WTC11 (cell line): ENCODE data around the gene SSR3. TPM values are rescaled to one million over a fixed set of nuclear protein-coding genes. Genes with fewer than 3 reads are reported as not detected.

ENCODE experiments used
- ATAC-seq: fragments of 200-7000 bp; cut with Tn5 transposase; 2 replicates; pipeline ENCODE4 v1.10.0; 2021; ENCODE audit warnings: mild to moderate bottlenecking, moderate library complexity
- CTCF ChIA-PET: fragments of 300-600 bp; sonication (Branson Sonifier 250); formaldehyde crosslinking; loops from one replicate; lab custom pipeline; 2021; ENCODE audit warnings: antibody characterized with exemption; lab: Charles Lee
- POLR2A ChIA-PET: fragments of 350-600 bp; sonication (Branson Sonifier 250); formaldehyde crosslinking; loops from one replicate; lab custom pipeline; 2021; ENCODE audit warnings: antibody characterized with exemption; lab: Charles Lee
- DNase-seq: peaks from one replicate; pipeline ENCODE4 v3.0.0; 2021; ENCODE audit warnings: low spot score
- H3K27ac Mint-ChIP-seq: 2 replicates; pipeline ENCODE4 v1.8.0; 2021; ENCODE audit warnings: mixed read lengths
- H3K27me3 Mint-ChIP-seq: 2 replicates; pipeline ENCODE4 v1.8.0; 2021; ENCODE audit warnings: low read depth, mild to moderate bottlenecking, moderate library complexity, mixed read lengths
- H3K36me3 Mint-ChIP-seq: 2 replicates; pipeline ENCODE4 v1.8.0; 2021; ENCODE audit warnings: mixed read lengths
- H3K4me1 Mint-ChIP-seq: 2 replicates; pipeline ENCODE4 v1.8.0; 2022; ENCODE audit warnings: mixed read lengths
- H3K4me3 Mint-ChIP-seq: 2 replicates; pipeline ENCODE4 v1.8.0; 2021; ENCODE audit warnings: mild to moderate bottlenecking, moderate library complexity, mixed read lengths
- H3K9me3 Mint-ChIP-seq: 2 replicates; pipeline ENCODE4 v1.8.0; 2021; ENCODE audit warnings: mixed read lengths
- ATF1 ChIP-seq: sonication (generic); formaldehyde crosslinking; IDR thresholded peaks from 2 replicates; pipeline ENCODE4 v1.8.1; 2023; ENCODE audit warnings: mild to moderate bottlenecking, moderate library complexity, missing genetic modification reagents
- CBFB ChIP-seq: sonication (generic); formaldehyde crosslinking; IDR thresholded peaks from 2 replicates; pipeline ENCODE4 v1.8.1; 2022; ENCODE audit warnings: mild to moderate bottlenecking, low read depth, missing genetic modification reagents
- ELF4 ChIP-seq: sonication (generic); formaldehyde crosslinking; IDR thresholded peaks from 2 replicates; pipeline ENCODE4 v1.8.1; 2022; ENCODE audit warnings: low read depth, mild to moderate bottlenecking, moderate library complexity, missing genetic modification reagents
- EMX1 ChIP-seq: fragments of 250-450 bp; sonication (Bioruptor Pico); IDR thresholded peaks from 2 replicates; pipeline ENCODE4 v1.8.0; 2021; ENCODE audit warnings: mild to moderate bottlenecking
- JAZF1 ChIP-seq: fragments of 250-450 bp; sonication (Bioruptor Pico); IDR thresholded peaks from 2 replicates; pipeline ENCODE4 v1.9.0; 2021; ENCODE audit warnings: moderate library complexity, mild to moderate bottlenecking, inconsistent platforms
- MYBL2 ChIP-seq: sonication (generic); formaldehyde crosslinking; IDR thresholded peaks from 2 replicates; pipeline ENCODE4 v1.8.1; 2023; ENCODE audit warnings: mild to moderate bottlenecking, moderate library complexity, missing genetic modification reagents
- NFE2L1 ChIP-seq: sonication (generic); formaldehyde crosslinking; IDR thresholded peaks from 2 replicates; pipeline ENCODE4 v1.8.1; 2023; ENCODE audit warnings: missing genetic modification reagents
- NFYB ChIP-seq: sonication (generic); formaldehyde crosslinking; conservative IDR thresholded peaks from 2 replicates; pipeline ENCODE4 v1.8.0; 2022; ENCODE audit warnings: low read depth, missing genetic modification reagents
- SMAD4 ChIP-seq: sonication (generic); formaldehyde crosslinking; IDR thresholded peaks from 2 replicates; pipeline ENCODE4 v1.8.0; 2022; ENCODE audit warnings: mild to moderate bottlenecking, missing genetic modification reagents
- SP1 ChIP-seq: sonication (generic); formaldehyde crosslinking; conservative IDR thresholded peaks from 2 replicates; pipeline ENCODE4 v1.8.1; 2022; ENCODE audit warnings: missing genetic modification reagents
- TCF7 ChIP-seq: sonication (generic); formaldehyde crosslinking; IDR thresholded peaks from 2 replicates; pipeline ENCODE4 v1.8.0; 2022; ENCODE audit warnings: mild to moderate bottlenecking, low read depth, missing genetic modification reagents, moderate library complexity
- TEAD4 ChIP-seq: sonication (generic); formaldehyde crosslinking; IDR thresholded peaks from 2 replicates; pipeline ENCODE4 v1.8.0; 2022; ENCODE audit warnings: mild to moderate bottlenecking, missing genetic modification reagents
- ZBTB21 ChIP-seq: sonication (generic); formaldehyde crosslinking; IDR thresholded peaks from 2 replicates; pipeline ENCODE4 v1.8.1; 2023; ENCODE audit warnings: mild to moderate bottlenecking, missing genetic modification reagents, borderline replicate concordance
- ZNF138 ChIP-seq: sonication (generic); formaldehyde crosslinking; conservative IDR thresholded peaks from 2 replicates; pipeline ENCODE4 v1.8.1; 2022; ENCODE audit warnings: mild to moderate bottlenecking, moderate library complexity, missing genetic modification reagents
- ZNF219 ChIP-seq: sonication (generic); formaldehyde crosslinking; IDR thresholded peaks from 2 replicates; pipeline ENCODE4 v1.8.0; 2023; ENCODE audit warnings: missing genetic modification reagents, mild to moderate bottlenecking, borderline replicate concordance
- ZNF317 ChIP-seq: sonication (generic); formaldehyde crosslinking; IDR thresholded peaks from 2 replicates; pipeline ENCODE4 v1.8.1; 2023; ENCODE audit warnings: low read depth, mild to moderate bottlenecking, moderate library complexity, missing genetic modification reagents, borderline replicate concordance
- ZNF396 ChIP-seq: fragments of 250-450 bp; sonication (Bioruptor Pico); IDR thresholded peaks from 2 replicates; pipeline ENCODE4 v1.8.0; 2021; ENCODE audit warnings: mild to moderate bottlenecking, moderate library complexity, borderline replicate concordance
- total RNA-seq: library from RNA; stranded (reverse); gene quantifications from 3 replicates; pipeline ENCODE4 v1.2.3, GENCODE V29; 2021
- TF ChIP-seq, protein P1 (sequence below): sonication (generic); formaldehyde crosslinking; IDR thresholded peaks from 2 replicates; pipeline ENCODE4 v1.8.0; 2022; ENCODE audit warnings: mild to moderate bottlenecking, missing genetic modification reagents
- TF ChIP-seq, protein P2 (sequence below): sonication (generic); formaldehyde crosslinking; IDR thresholded peaks from 2 replicates; pipeline ENCODE4 v1.8.0; 2022; ENCODE audit warnings: mild to moderate bottlenecking, missing genetic modification reagents
- TF ChIP-seq, protein P3 (sequence below): fragments of 250-450 bp; sonication (Bioruptor Pico); IDR thresholded peaks from 2 replicates; pipeline ENCODE4 v1.9.0; 2021; ENCODE audit warnings: moderate library complexity, mild to moderate bottlenecking, inconsistent platforms, borderline replicate concordance
- TF ChIP-seq, protein P4 (sequence below): sonication (generic); formaldehyde crosslinking; IDR thresholded peaks from 2 replicates; pipeline ENCODE4 v1.8.1; 2022; ENCODE audit warnings: low read depth, mild to moderate bottlenecking, moderate library complexity, missing genetic modification reagents, borderline replicate concordance
- TF ChIP-seq, protein P5 (sequence below): sonication (generic); formaldehyde crosslinking; IDR thresholded peaks from 2 replicates; pipeline ENCODE4 v1.8.0; 2022; ENCODE audit warnings: mild to moderate bottlenecking, missing genetic modification reagents
- TF ChIP-seq, protein P6 (sequence below): fragments of 250-450 bp; sonication (Bioruptor Pico); IDR thresholded peaks from 2 replicates; pipeline ENCODE4 v1.9.0; 2021; ENCODE audit warnings: mild to moderate bottlenecking
- TF ChIP-seq, protein P7 (sequence below): sonication (generic); formaldehyde crosslinking; IDR thresholded peaks from 2 replicates; pipeline ENCODE4 v1.8.1; 2023; ENCODE audit warnings: mild to moderate bottlenecking, missing genetic modification reagents
- TF ChIP-seq, protein P8 (sequence below): sonication (generic); formaldehyde crosslinking; IDR thresholded peaks from 2 replicates; pipeline ENCODE4 v1.8.1; 2022; ENCODE audit warnings: missing genetic modification reagents, borderline replicate concordance

Gene SSR3
- total RNA-seq, 1 experiment from 2014 or later = 162 TPM

DNA sequence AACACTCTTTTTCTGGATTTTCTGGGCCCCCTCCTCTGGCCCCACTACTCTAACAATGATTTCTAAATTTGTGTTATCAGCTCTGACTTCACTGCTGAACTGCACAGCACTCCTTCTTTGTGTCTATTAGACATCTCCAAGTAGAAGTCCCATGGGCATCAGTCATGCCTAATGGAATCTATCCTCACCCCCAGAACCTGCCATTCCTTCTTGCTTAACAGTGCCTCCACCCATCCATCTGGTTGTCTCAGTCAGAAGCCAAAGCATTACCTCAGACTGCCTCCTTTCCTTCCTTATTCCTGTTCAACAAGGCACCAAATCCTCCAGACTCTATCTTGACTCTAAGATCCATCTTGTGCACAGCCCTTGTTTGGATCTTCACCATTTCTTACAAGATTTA lies 36.2 kb downstream of the SSR3 start:
- no peak overlapping the region for H3K4me3 Mint-ChIP-seq
- CTCF ChIA-PET = interaction anchor here (1.2 to 1.5 kb wide), 2 partner anchors 9 to 12 kb away, joined by 3 to 4 read pairs (median 3); no protein-coding TSS in a partner anchor
- H3K27me3 Mint-ChIP-seq = no peaks in the 10 kb centered on the region
- H3K36me3 Mint-ChIP-seq = no peaks in the 10 kb centered on the region
- TF ChIP-seq ZNF317 (CRISPR knock-in tag) (no peak), ZNF396 (CRISPR knock-in tag) (no peak), JAZF1 (CRISPR knock-in tag) (no peak), TCF7 (no peak), MYBL2 (CRISPR knock-in tag) (no peak), ZBTB21 (no peak), ZNF138 (no peak), TEAD4 (no peak), SMAD4 (CRISPR knock-in tag) (no peak), ATF1 (CRISPR knock-in tag) (no peak), SP1 (no peak)
- TF ChIP-seq, protein P1, sequence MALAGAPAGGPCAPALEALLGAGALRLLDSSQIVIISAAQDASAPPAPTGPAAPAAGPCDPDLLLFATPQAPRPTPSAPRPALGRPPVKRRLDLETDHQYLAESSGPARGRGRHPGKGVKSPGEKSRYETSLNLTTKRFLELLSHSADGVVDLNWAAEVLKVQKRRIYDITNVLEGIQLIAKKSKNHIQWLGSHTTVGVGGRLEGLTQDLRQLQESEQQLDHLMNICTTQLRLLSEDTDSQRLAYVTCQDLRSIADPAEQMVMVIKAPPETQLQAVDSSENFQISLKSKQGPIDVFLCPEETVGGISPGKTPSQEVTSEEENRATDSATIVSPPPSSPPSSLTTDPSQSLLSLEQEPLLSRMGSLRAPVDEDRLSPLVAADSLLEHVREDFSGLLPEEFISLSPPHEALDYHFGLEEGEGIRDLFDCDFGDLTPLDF = no peak
- TF ChIP-seq, protein P2, sequence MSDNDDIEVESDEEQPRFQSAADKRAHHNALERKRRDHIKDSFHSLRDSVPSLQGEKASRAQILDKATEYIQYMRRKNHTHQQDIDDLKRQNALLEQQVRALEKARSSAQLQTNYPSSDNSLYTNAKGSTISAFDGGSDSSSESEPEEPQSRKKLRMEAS (CRISPR knock-in tag) = no peak
- TF ChIP-seq, protein P3, sequence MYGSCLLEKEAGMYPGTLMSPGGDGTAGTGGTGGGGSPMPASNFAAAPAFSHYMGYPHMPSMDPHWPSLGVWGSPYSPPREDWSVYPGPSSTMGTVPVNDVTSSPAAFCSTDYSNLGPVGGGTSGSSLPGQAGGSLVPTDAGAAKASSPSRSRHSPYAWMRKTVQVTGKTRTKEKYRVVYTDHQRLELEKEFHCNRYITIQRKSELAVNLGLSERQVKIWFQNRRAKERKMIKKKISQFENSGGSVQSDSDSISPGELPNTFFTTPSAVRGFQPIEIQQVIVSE = no peak
- TF ChIP-seq, protein P4, sequence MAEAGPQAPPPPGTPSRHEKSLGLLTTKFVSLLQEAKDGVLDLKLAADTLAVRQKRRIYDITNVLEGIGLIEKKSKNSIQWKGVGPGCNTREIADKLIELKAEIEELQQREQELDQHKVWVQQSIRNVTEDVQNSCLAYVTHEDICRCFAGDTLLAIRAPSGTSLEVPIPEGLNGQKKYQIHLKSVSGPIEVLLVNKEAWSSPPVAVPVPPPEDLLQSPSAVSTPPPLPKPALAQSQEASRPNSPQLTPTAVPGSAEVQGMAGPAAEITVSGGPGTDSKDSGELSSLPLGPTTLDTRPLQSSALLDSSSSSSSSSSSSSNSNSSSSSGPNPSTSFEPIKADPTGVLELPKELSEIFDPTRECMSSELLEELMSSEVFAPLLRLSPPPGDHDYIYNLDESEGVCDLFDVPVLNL (CRISPR knock-in tag) = no peak
- TF ChIP-seq, protein P5, sequence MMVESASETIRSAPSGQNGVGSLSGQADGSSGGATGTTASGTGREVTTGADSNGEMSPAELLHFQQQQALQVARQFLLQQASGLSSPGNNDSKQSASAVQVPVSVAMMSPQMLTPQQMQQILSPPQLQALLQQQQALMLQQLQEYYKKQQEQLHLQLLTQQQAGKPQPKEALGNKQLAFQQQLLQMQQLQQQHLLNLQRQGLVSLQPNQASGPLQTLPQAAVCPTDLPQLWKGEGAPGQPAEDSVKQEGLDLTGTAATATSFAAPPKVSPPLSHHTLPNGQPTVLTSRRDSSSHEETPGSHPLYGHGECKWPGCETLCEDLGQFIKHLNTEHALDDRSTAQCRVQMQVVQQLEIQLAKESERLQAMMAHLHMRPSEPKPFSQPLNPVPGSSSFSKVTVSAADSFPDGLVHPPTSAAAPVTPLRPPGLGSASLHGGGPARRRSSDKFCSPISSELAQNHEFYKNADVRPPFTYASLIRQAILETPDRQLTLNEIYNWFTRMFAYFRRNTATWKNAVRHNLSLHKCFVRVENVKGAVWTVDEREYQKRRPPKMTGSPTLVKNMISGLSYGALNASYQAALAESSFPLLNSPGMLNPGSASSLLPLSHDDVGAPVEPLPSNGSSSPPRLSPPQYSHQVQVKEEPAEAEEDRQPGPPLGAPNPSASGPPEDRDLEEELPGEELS (CRISPR knock-in tag) = no peak
- TF ChIP-seq, all 79 proteins: peak for 0
- Mint-ChIP-seq H3K27ac (no peak overlapping the region), H3K9me3 (no peaks in the 10 kb centered on the region), H3K4me1 (peaks cover 27% of the 10 kb centered on the region)
- POLR2A ChIA-PET = no interaction called here
- ATAC-seq (no peak), DNase-seq (no peak)

DNA sequence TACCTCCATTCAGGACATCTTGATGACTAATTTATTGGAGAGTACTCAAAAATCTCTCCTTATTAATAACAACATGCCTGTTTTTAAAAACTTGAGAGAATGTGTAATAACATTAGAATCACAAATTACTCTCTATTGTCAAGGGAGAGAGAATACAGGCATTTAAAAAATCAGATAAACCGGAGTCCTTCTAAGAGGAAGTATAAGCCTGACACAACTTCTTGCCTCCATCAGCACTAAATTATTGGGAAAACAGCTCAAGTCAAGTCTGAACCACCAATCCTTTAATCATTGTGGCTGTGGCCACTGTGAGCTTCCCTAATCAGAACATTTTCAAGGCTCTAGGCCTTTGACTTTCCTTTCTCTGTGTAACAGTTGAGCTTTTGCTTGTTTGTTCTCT lies 38.0 kb downstream of the SSR3 start:
- ChIA-PET POLR2A (no interaction called here), CTCF (interaction anchor here (0.7 to 1.4 kb wide), 5 partner anchors 14 to 507 kb away, joined by 3 to 6 read pairs (median 3); no protein-coding TSS in a partner anchor)

DNA sequence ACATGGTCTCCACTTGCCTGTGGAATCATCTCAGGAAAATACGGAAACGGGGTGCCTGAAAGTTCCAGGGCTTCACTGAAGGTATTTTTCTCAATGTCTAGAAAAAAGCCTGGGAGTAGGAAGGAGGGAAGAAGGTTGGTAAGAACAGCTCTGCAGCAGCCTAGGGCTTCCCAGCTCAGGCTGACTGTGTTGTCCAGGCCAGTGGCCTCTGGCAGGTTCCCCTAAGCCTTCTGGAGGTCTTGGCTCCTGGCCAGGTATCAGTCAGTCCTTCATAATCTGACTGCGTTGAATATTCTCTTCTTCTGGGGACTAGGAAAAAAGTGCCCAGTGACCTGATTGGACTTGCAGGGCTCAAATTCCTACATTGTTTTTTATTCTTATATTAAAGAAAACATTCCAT lies 38.6 kb downstream of the SSR3 start:
- Mint-ChIP-seq H3K4me3 (no peak overlapping the region), H3K36me3 (no peaks in the 10 kb centered on the region), H3K27me3 (no peaks in the 10 kb centered on the region), H3K9me3 (no peaks in the 10 kb centered on the region), H3K27ac (no peak overlapping the region), H3K4me1 (peaks cover 23% of the 10 kb centered on the region)
- ATAC-seq = no peak; the same call in 1 of the 2 replicates
- CTCF ChIA-PET = interaction anchor here (1.1 to 1.4 kb wide), 2 partner anchors 14 to 364 kb away, joined by 3 to 6 read pairs; no protein-coding TSS in a partner anchor
- POLR2A ChIA-PET = no interaction called here
- no peak for DNase-seq
- TF ChIP-seq ZNF219 (CRISPR knock-in tag) (no peak), ELF4 (CRISPR knock-in tag) (no peak), CBFB (CRISPR knock-in tag) (no peak), NFE2L1 (CRISPR knock-in tag) (no peak), NFYB (CRISPR knock-in tag) (no peak), TCF7 (no peak)
- TF ChIP-seq, protein P2 (CRISPR knock-in tag) = no peak
- TF ChIP-seq, protein P6, sequence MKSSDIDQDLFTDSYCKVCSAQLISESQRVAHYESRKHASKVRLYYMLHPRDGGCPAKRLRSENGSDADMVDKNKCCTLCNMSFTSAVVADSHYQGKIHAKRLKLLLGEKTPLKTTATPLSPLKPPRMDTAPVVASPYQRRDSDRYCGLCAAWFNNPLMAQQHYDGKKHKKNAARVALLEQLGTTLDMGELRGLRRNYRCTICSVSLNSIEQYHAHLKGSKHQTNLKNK (CRISPR knock-in tag) = no peak
- TF ChIP-seq, protein P7, sequence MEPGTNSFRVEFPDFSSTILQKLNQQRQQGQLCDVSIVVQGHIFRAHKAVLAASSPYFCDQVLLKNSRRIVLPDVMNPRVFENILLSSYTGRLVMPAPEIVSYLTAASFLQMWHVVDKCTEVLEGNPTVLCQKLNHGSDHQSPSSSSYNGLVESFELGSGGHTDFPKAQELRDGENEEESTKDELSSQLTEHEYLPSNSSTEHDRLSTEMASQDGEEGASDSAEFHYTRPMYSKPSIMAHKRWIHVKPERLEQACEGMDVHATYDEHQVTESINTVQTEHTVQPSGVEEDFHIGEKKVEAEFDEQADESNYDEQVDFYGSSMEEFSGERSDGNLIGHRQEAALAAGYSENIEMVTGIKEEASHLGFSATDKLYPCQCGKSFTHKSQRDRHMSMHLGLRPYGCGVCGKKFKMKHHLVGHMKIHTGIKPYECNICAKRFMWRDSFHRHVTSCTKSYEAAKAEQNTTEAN (CRISPR knock-in tag) = no peak
- TF ChIP-seq, protein P8, sequence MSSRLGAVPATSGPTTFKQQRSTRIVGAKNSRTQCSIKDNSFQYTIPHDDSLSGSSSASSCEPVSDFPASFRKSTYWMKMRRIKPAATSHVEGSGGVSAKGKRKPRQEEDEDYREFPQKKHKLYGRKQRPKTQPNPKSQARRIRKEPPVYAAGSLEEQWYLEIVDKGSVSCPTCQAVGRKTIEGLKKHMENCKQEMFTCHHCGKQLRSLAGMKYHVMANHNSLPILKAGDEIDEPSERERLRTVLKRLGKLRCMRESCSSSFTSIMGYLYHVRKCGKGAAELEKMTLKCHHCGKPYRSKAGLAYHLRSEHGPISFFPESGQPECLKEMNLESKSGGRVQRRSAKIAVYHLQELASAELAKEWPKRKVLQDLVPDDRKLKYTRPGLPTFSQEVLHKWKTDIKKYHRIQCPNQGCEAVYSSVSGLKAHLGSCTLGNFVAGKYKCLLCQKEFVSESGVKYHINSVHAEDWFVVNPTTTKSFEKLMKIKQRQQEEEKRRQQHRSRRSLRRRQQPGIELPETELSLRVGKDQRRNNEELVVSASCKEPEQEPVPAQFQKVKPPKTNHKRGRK (CRISPR knock-in tag) = no peak

More for the DNA sequence above, 38.0 kb downstream of the SSR3 start:
- Mint-ChIP-seq H3K36me3 (no peaks in the 10 kb centered on the region), H3K4me3 (no peak overlapping the region), H3K9me3 (no peaks in the 10 kb centered on the region), H3K27ac (no peak overlapping the region), H3K4me1 (peaks cover 23% of the 10 kb centered on the region), H3K27me3 (no peaks in the 10 kb centered on the region)
- ATAC-seq = no peak
- no peak for TF ChIP-seq EMX1 (CRISPR knock-in tag)
- no peak for DNase-seq
